Muscle layer of colon (tissue), 2 donors: Measurements from ENCODE around the gene SEC16A.
A peak's percentile ranks its signal among the peaks of the same experiment; 100 is the strongest.

Experiments used
- H3K27ac ChIP-seq: one replicate; pipeline ENCODE4 v1.7.0; 2013; ENCODE audit warnings: low read depth, mild to moderate bottlenecking, low read length, moderate library complexity
- H3K27me3 ChIP-seq, 2 donors: one replicate each; pipeline ENCODE4 v1.7.0; 2013; ENCODE audit warnings: low read length in 2 of 2, mild to moderate bottlenecking in 2 of 2; ENCODE audit not compliant: insufficient read depth in 2 of 2, control insufficient read depth in 1 of 2
- H3K36me3 ChIP-seq: one replicate; pipeline ENCODE4 v1.7.0; 2013; ENCODE audit warnings: mild to moderate bottlenecking, low read length; ENCODE audit not compliant: insufficient read depth
- H3K4me1 ChIP-seq: one replicate; pipeline ENCODE4 v1.7.0; 2013; ENCODE audit warnings: mild to moderate bottlenecking, low read length; ENCODE audit not compliant: insufficient read depth
- H3K4me3 ChIP-seq, 2 donors: one replicate each; pipeline ENCODE4 v1.7.0; 2013; ENCODE audit warnings: low read length in 2 of 2, low read depth in 1 of 2, mild to moderate bottlenecking in 1 of 2, moderate library complexity in 1 of 2
- H3K9ac ChIP-seq: one replicate; pipeline ENCODE4 v1.7.0; 2013; ENCODE audit warnings: low read length
- H3K9me3 ChIP-seq: one replicate; pipeline ENCODE4 v1.7.0; 2013; ENCODE audit warnings: mild to moderate bottlenecking, low read length
- donor health status: abdominal sarcoma.
- donor health status: Adenocarcinoma of cecum.

The SEC16A gene

GRCh38 chr9:136403538-136403914, 79.3 kb downstream of the SEC16A start:
- Histone ChIP-seq H3K4me1 (peaks cover 14% of the 10 kb centered on the region), H3K9ac (no peak overlapping the region), H3K27ac (no peak overlapping the region), H3K36me3 (peaks cover 40% of the 10 kb centered on the region), H3K9me3 (no peaks in the 10 kb centered on the region), H3K27me3 (no peaks in the 10 kb centered on the region), H3K4me3 (no peak overlapping the region)

- Histone ChIP-seq H3K9me3 (no peaks in the 10 kb centered on the region), H3K4me3 (no peak overlapping the region), H3K4me1 (peaks cover 18% of the 10 kb centered on the region), H3K27me3 (no peaks in the 10 kb centered on the region), H3K36me3 (peaks cover 46% of the 10 kb centered on the region), H3K27ac (no peak overlapping the region), H3K9ac (no peak overlapping the region)
These were observed 80.8 kb downstream of the SEC16A start for GRCh38 chr9:136402067-136402466.

- Histone ChIP-seq H3K36me3 (peaks cover 46% of the 10 kb centered on the region), H3K4me3 (no peak overlapping the region), H3K27me3 (no peaks in the 10 kb centered on the region), H3K4me1 (peaks cover 18% of the 10 kb centered on the region), H3K9ac (no peak overlapping the region), H3K27ac (no peak overlapping the region), H3K9me3 (no peaks in the 10 kb centered on the region)
These were observed 81.5 kb downstream of the SEC16A start for GRCh38 chr9:136401173-136401922.

- Histone ChIP-seq H3K27ac (peak within 1 kb of the TSS; percentile 36), H3K36me3 (peaks cover 50% of the 10 kb centered on the region), H3K4me3 (peak within 1 kb of the TSS; percentile 78 to 81), H3K27me3 (no peaks in the 10 kb centered on the region), H3K9me3 (no peaks in the 10 kb centered on the region), H3K4me1 (peaks cover 18% of the 10 kb centered on the region), H3K9ac (peak within 1 kb of the TSS; percentile 41)
These were observed 82.6 kb downstream of the SEC16A start, which contains the start of gene SNAPC4 for GRCh38 chr9:136400038-136400834. SNAPC4 (minus strand) TSS chr9:136400170; CDS start chr9:136398428, 1,742 bp downstream.

GRCh38 chr9:136399176-136400037, 83.4 kb downstream of the SEC16A start:
- peaks cover 50% of the 10 kb centered on the region for H3K36me3 ChIP-seq
- H3K9me3 ChIP-seq, result no peaks in the 10 kb centered on the region
- peak overlapping the region; percentile 78 to 81 for H3K4me3 ChIP-seq
- no peaks in the 10 kb centered on the region for H3K27me3 ChIP-seq
- peaks cover 18% of the 10 kb centered on the region for H3K4me1 ChIP-seq
- H3K9ac ChIP-seq, result peak overlapping the region; percentile 27
- peak overlapping the region; percentile 12 for H3K27ac ChIP-seq

- Histone ChIP-seq H3K9me3 (no peaks in the 10 kb centered on the region), H3K27ac (no peak overlapping the region), H3K27me3 (no peaks in the 10 kb centered on the region), H3K4me3 (no peak overlapping the region), H3K9ac (no peak overlapping the region), H3K4me1 (peaks cover 18% of the 10 kb centered on the region), H3K36me3 (peaks cover 54% of the 10 kb centered on the region)
These were observed 84.6 kb downstream of the SEC16A start for GRCh38 chr9:136398286-136398685.

GRCh38 chr9:136397643-136398042, 85.2 kb downstream of the SEC16A start:
- no peaks in the 10 kb centered on the region for H3K9me3 ChIP-seq
- no peak overlapping the region for H3K4me3 ChIP-seq
- no peak overlapping the region for H3K27ac ChIP-seq
- peaks cover 58% of the 10 kb centered on the region for H3K36me3 ChIP-seq
- H3K9ac ChIP-seq, result no peak overlapping the region
- no peaks in the 10 kb centered on the region for H3K27me3 ChIP-seq
- peaks cover 18% of the 10 kb centered on the region for H3K4me1 ChIP-seq

GRCh38 chr9:136396219-136396515, 86.7 kb downstream of the SEC16A start:
- Histone ChIP-seq H3K9me3 (no peaks in the 10 kb centered on the region), H3K4me1 (peaks cover 18% of the 10 kb centered on the region), H3K27me3 (no peaks in the 10 kb centered on the region), H3K9ac (no peak overlapping the region), H3K4me3 (no peak overlapping the region), H3K27ac (no peak overlapping the region), H3K36me3 (peaks cover 68% of the 10 kb centered on the region)

- Histone ChIP-seq H3K36me3 (peaks cover 70% of the 10 kb centered on the region), H3K9ac (no peak overlapping the region), H3K4me1 (peaks cover 16% of the 10 kb centered on the region), H3K4me3 (no peak overlapping the region), H3K27ac (no peak overlapping the region), H3K9me3 (no peaks in the 10 kb centered on the region), H3K27me3 (no peaks in the 10 kb centered on the region)
These were observed 87.3 kb downstream of the SEC16A start for GRCh38 chr9:136395345-136396218.

GRCh38 chr9:136395020-136395340, 87.9 kb downstream of the SEC16A start:
- Histone ChIP-seq H3K27me3 (no peaks in the 10 kb centered on the region), H3K9ac (no peak overlapping the region), H3K4me3 (no peak overlapping the region), H3K27ac (no peak overlapping the region), H3K36me3 (peaks cover 70% of the 10 kb centered on the region), H3K4me1 (peaks cover 11% of the 10 kb centered on the region), H3K9me3 (no peaks in the 10 kb centered on the region)
